Activated T-helper 17 cell treated with anti-CD3 and anti-CD28 coated beads, Interleukin-2, amount 50 U/mL, for 72 hours (primary cell): ENCODE results near the gene DHRS1. TPM values are rescaled to one million over a fixed set of nuclear protein-coding genes. Genes with fewer than 3 reads are reported as not detected.
A peak's percentile ranks its signal among the peaks of the same experiment; 100 is the strongest.

Experiments used
- ATAC-seq: fragments of 150-1000 bp; cut with Tn5 transposase; replicated peaks from 2 replicates; pipeline ENCODE4 v1.10.0; 2021; ENCODE audit warnings: mild to moderate bottlenecking, moderate library complexity
- H3K27ac Mint-ChIP-seq: one replicate; pipeline ENCODE4 v1.8.0; 2022; ENCODE audit warnings: mixed read lengths
- H3K27me3 Mint-ChIP-seq: one replicate; pipeline ENCODE4 v1.8.0; 2022; ENCODE audit warnings: mixed read lengths
- H3K36me3 Mint-ChIP-seq: one replicate; pipeline ENCODE4 v1.8.0; 2022; ENCODE audit warnings: low read depth, mild to moderate bottlenecking, mixed read lengths
- H3K4me1 Mint-ChIP-seq: one replicate; pipeline ENCODE4 v1.8.0; 2022; ENCODE audit warnings: mixed read lengths
- H3K4me3 Mint-ChIP-seq: one replicate; pipeline ENCODE4 v1.8.0; 2022; ENCODE audit warnings: mild to moderate bottlenecking, mixed read lengths
- H3K9me3 Mint-ChIP-seq: one replicate; pipeline ENCODE4 v1.8.0; 2022; ENCODE audit warnings: mixed read lengths
- total RNA-seq, 2 donors: library from RNA; stranded (reverse); gene quantifications; one replicate each; pipeline ENCODE4 v1.2.3, GENCODE V29; 2022

The DHRS1 gene
- total RNA-seq, 2 donors from 2014 or later = 12.6 to 14.2 TPM

DNA sequence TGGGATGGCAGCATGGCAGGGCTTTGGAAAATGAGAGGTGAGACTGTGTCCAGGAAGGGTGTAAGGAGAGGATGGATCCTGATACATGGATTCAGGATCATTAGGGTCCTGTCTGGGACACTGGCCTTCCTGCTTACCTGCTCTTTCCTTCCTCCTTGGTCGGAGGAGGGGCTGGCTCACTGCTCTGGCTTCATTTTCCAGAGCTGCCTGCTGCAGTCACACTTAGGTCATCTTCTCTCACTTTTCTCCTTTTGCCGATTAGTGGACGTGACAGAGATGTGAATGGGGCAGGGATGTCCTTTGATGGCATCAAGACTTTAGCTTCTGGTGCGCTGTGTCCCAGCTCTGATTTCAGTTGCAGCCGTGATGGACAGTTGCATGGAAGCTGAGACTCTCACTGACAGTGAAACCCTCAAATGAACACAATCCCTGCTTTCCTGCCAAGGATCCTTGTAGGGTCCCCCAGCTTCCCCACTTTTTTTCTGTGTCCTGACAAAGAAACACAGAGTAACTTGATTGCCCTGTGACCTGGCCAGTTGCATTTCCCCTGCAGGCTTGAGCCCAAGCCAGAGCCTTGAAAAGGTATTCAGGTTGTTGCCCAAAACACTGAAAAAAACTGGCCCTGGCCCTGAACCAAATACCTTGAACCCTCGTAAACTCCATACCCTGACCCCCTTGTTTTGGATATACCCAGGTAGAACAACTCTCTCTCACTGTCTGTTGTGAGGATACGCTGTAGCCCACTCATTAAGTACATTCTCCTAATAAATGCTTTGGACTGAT, 9.0 kb upstream of the DHRS1 start:
- peak overlapping the region; percentile 68 for H3K27ac Mint-ChIP-seq
- H3K9me3 Mint-ChIP-seq = no peaks in the 10 kb centered on the region
- no peak for ATAC-seq
- peaks cover 41% of the 10 kb centered on the region for H3K4me1 Mint-ChIP-seq
- peaks cover 60% of the 10 kb centered on the region for H3K36me3 Mint-ChIP-seq
- H3K4me3 Mint-ChIP-seq = no peak overlapping the region
- no peaks in the 10 kb centered on the region for H3K27me3 Mint-ChIP-seq

- H3K4me1 Mint-ChIP-seq = peaks cover 35% of the 10 kb centered on the region
- H3K9me3 Mint-ChIP-seq = no peaks in the 10 kb centered on the region
- no peak within 1 kb of the TSS for H3K4me3 Mint-ChIP-seq
- ATAC-seq = peak; percentile 27
- peaks cover 68% of the 10 kb centered on the region for H3K36me3 Mint-ChIP-seq
- H3K27me3 Mint-ChIP-seq = no peaks in the 10 kb centered on the region
- peak within 1 kb of the TSS; percentile 68 for H3K27ac Mint-ChIP-seq
Measured at GRCh38 chr14:24307575-24308341, 8.2 kb upstream of the DHRS1 start, which contains the start of gene CIDEB. TSS of gene CIDEB (minus strand) at chr14:24307977. CDS start at chr14:24307858, 119 bp downstream.

GRCh38 chr14:24307156-24307574, 7.6 kb upstream of the DHRS1 start:
- ATAC-seq = no peak
- Mint-ChIP-seq H3K27me3 (no peaks in the 10 kb centered on the region), H3K36me3 (peaks cover 74% of the 10 kb centered on the region), H3K27ac (peak overlapping the region; percentile 68), H3K4me3 (no peak overlapping the region), H3K4me1 (peaks cover 29% of the 10 kb centered on the region), H3K9me3 (no peaks in the 10 kb centered on the region)

DNA sequence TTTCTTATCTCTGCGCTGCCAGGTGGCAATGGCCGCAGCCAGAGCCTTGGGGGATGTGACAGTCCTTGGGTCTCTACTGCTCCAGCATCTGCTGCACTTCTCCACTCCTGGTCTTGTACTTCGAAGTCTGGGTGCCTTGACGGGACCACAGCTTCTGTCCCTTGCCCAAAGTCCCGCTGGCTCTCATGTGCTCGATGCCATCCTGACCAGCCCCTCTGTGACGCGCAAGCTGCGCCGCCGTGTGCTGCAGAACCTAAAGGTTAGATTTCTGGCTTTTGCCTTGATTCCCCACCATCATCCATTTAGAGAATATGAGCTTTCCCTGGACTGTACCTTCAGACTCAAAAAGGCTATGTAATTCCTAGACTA, 4.4 kb upstream of the DHRS1 start:
- Mint-ChIP-seq H3K27me3 (no peaks in the 10 kb centered on the region), H3K36me3 (peaks cover 89% of the 10 kb centered on the region), H3K4me1 (peaks cover 21% of the 10 kb centered on the region), H3K9me3 (no peaks in the 10 kb centered on the region), H3K27ac (no peak overlapping the region), H3K4me3 (no peak overlapping the region)
- no peak for ATAC-seq

- ATAC-seq = no peak
- Mint-ChIP-seq H3K9me3 (no peaks in the 10 kb centered on the region), H3K27me3 (no peaks in the 10 kb centered on the region), H3K27ac (no peak overlapping the region), H3K4me3 (peak overlapping the region; percentile 95), H3K4me1 (peaks cover 24% of the 10 kb centered on the region), H3K36me3 (peaks cover 69% of the 10 kb centered on the region)
Measured at GRCh38 chr14:24300326-24300980, 873 bp upstream of the DHRS1 start.

- peak overlapping the region; percentile 95 for H3K4me3 Mint-ChIP-seq
- H3K27ac Mint-ChIP-seq = peak overlapping the region; percentile 96
- peak; percentile 7 for ATAC-seq
- H3K36me3 Mint-ChIP-seq = peaks cover 69% of the 10 kb centered on the region
- H3K4me1 Mint-ChIP-seq = peaks cover 24% of the 10 kb centered on the region
- no peaks in the 10 kb centered on the region for H3K9me3 Mint-ChIP-seq
- H3K27me3 Mint-ChIP-seq = no peaks in the 10 kb centered on the region
Measured at GRCh38 chr14:24298892-24299254, 707 bp downstream of the DHRS1 start.

DNA sequence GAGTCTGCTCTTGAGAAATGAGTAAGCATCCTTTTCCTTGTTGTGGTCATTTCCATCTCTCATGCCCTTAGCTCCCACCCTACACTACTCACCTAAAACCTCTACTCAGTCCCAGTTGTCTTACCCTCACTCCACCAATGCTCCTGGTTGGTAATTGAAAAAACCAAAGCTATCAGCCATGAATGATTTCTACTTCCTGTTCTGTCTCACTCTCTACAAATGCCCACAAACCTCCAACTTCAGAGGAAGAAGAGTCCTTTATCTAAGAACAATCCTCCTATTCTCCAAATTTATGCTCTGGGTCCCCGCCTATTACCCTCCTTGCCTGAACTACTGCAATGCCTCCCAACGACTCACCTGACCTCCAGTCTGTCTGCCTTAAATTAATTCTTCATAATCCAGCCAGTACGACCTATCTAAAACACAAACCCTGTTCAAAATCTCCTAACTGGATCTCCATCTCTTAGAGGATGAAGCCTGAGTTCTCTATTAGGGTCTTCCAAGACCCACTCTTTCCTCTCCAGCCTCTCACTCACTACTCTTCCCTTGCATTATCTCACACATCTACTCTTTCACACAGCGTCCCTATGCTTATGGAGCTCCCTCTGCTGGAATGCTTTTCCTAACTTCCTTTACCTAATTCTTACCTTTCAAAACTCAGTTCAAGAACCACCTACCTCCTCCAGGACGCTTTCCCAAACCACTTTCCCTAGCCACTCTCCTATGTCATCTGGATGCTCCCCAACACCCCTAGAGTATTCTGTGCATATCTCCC, 2.2 kb downstream of the DHRS1 start:
- Mint-ChIP-seq H3K27me3 (no peaks in the 10 kb centered on the region), H3K4me1 (peaks cover 24% of the 10 kb centered on the region), H3K4me3 (peak overlapping the region; percentile 25), H3K9me3 (no peaks in the 10 kb centered on the region), H3K27ac (peak overlapping the region; percentile 58), H3K36me3 (peaks cover 63% of the 10 kb centered on the region)
- peak; percentile 40 for ATAC-seq

- ATAC-seq = peak; percentile 82
- H3K4me3 Mint-ChIP-seq = peak overlapping the region; percentile 25
- no peaks in the 10 kb centered on the region for H3K27me3 Mint-ChIP-seq
- H3K9me3 Mint-ChIP-seq = no peaks in the 10 kb centered on the region
- H3K36me3 Mint-ChIP-seq = peaks cover 63% of the 10 kb centered on the region
- H3K4me1 Mint-ChIP-seq = peaks cover 24% of the 10 kb centered on the region
- H3K27ac Mint-ChIP-seq = peak overlapping the region; percentile 58
Measured at GRCh38 chr14:24296341-24297157, 3.0 kb downstream of the DHRS1 start.

DNA sequence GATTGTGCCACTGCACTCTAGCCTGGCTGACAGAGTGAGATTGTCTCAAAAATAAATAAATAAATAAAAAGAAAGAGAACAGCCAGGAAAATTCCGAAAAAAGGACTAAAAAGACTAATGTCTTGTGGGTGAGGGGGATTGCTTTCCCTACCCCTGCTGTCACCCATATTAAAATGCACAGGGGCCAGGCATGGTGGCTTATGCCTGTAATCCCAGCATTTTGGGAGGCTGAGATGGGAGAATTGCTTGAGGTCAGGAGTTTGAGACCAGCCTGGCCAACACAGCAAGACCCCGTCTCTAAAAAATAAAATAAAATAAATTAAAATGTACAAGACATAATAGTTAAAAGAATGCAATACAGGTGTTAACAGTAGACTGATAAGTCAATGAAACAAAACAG, 6.1 kb downstream of the DHRS1 start:
- H3K4me3 Mint-ChIP-seq = no peak overlapping the region
- H3K4me1 Mint-ChIP-seq = peaks cover 29% of the 10 kb centered on the region
- H3K36me3 Mint-ChIP-seq = peaks cover 72% of the 10 kb centered on the region

GRCh38 chr14:24292118-24292807, 7.3 kb downstream of the DHRS1 start:
- no peak for ATAC-seq
- no peaks in the 10 kb centered on the region for H3K9me3 Mint-ChIP-seq
- H3K4me3 Mint-ChIP-seq = no peak overlapping the region
- no peaks in the 10 kb centered on the region for H3K27me3 Mint-ChIP-seq
- H3K36me3 Mint-ChIP-seq = peaks cover 81% of the 10 kb centered on the region
- peaks cover 27% of the 10 kb centered on the region for H3K4me1 Mint-ChIP-seq
- H3K27ac Mint-ChIP-seq = no peak overlapping the region

More for the DNA sequence above, 6.1 kb downstream of the DHRS1 start:
- Mint-ChIP-seq H3K27me3 (no peaks in the 10 kb centered on the region), H3K27ac (no peak overlapping the region), H3K9me3 (no peaks in the 10 kb centered on the region)
- no peak for ATAC-seq

DNA sequence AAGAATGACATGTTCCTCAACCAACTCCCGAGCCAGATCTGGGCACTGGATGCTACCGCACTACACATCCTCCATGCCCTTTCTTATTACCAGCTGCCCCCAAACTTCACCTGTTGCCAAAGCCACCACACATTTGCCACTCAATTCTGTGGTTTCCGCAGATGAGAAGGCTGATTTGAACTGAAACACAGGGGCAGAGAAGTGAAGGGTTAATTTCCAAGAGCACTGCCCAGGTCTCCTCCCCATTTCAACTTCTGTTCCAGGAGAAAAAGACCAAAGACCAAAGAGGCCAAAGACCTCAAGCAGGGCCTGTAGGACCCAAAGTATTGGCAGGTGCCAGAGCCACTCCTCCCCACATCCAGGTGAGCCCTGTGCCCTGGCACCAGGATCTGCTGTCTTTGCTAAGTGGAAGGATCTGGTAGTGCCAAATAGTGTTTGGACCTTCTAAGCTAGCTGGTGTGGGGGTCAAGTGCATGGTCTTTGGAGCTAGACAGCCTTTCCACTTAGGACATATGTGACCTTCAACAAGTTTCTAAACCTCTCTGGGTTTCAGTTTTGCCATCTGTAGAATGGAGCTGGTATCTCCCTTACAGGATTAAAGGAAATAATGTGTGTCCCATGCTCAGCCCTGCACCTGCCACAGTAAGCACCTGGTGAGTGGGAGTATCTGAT, 8.0 kb downstream of the DHRS1 start:
- H3K36me3 Mint-ChIP-seq = peaks cover 78% of the 10 kb centered on the region
- no peaks in the 10 kb centered on the region for H3K27me3 Mint-ChIP-seq
- no peak overlapping the region for H3K27ac Mint-ChIP-seq
- ATAC-seq = no peak
- peaks cover 20% of the 10 kb centered on the region for H3K4me1 Mint-ChIP-seq
- H3K9me3 Mint-ChIP-seq = no peaks in the 10 kb centered on the region
- no peak overlapping the region for H3K4me3 Mint-ChIP-seq

DNA sequence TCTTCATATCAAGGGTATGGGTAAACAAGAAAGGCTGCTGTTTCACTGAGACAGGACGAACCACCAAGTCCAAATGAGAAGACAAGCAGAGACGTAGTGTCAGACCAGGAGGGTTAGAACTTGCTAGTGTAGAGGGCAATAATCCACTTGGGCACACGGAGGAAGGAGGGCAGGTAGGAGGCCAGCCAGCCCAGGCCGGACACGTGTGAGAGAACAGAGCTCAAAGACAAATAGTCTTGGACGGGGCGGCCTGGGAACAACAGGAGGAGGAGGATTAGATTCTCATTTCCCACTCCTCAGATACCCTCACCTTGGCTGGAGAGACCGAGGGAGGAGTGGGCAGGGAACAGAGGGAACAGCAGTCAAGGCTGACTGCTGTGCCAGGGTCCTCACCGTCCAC, 8.8 kb downstream of the DHRS1 start:
- Mint-ChIP-seq H3K27me3 (no peaks in the 10 kb centered on the region), H3K27ac (no peak overlapping the region), H3K4me1 (peaks cover 16% of the 10 kb centered on the region), H3K36me3 (peaks cover 69% of the 10 kb centered on the region), H3K4me3 (no peak overlapping the region), H3K9me3 (no peaks in the 10 kb centered on the region)
- ATAC-seq = no peak
